ENCODE measurements around the gene NT5E. TPM values are rescaled to one million over a fixed set of nuclear protein-coding genes. Genes with fewer than 3 reads are reported as not detected.

Gene NT5E
- total RNA-seq, 1 donor from 2014 or later: 4.3 TPM

- no peaks in the 10 kb centered on the region for H3K36me3 ChIP-seq
- no peak for DNase-seq
- intact Hi-C loops (cut with micrococcal nuclease): no loop called here
- TF ChIP-seq CTCF (IDR thresholded peaks at IDR 0.05; ENCODE audit: borderline replicate concordance): no peak
- peaks cover 27% of the 10 kb centered on the region for H3K4me1 ChIP-seq
- H3K9me3 ChIP-seq (replicated peaks): no peaks in the 10 kb centered on the region
- no peak overlapping the region for H3K4me3 ChIP-seq
- H3K27ac ChIP-seq (replicated peaks): no peak overlapping the region
- H3K27me3 ChIP-seq (ENCODE audit: low read depth): peaks cover 75% of the 10 kb centered on the region
These were observed 3.6 kb downstream of the NT5E start for GRCh38 chr6:85453490-85453889.

GRCh38 chr6:85455471-85456026 is 5.7 kb downstream of the NT5E start:
- Histone ChIP-seq H3K27me3 (ENCODE audit: low read depth) (peaks cover 54% of the 10 kb centered on the region), H3K4me1 (peaks cover 28% of the 10 kb centered on the region)
- intact Hi-C loops (cut with micrococcal nuclease): no loop called here

GRCh38 chr6:85456782-85457181 is 6.9 kb downstream of the NT5E start:
- Histone ChIP-seq H3K9me3 (replicated peaks) (no peaks in the 10 kb centered on the region), H3K27me3 (ENCODE audit: low read depth) (peaks cover 42% of the 10 kb centered on the region), H3K4me3 (no peak overlapping the region), H3K4me1 (peaks cover 37% of the 10 kb centered on the region), H3K27ac (replicated peaks) (no peak overlapping the region), H3K36me3 (no peaks in the 10 kb centered on the region)
- TF ChIP-seq CTCF (IDR thresholded peaks at IDR 0.05; ENCODE audit: borderline replicate concordance): no peak
- intact Hi-C loops (cut with micrococcal nuclease): no loop called here
- DNase-seq: no peak

More at GRCh38 chr6:85455471-85456026, 5.7 kb downstream of the NT5E start:
- DNase-seq: no peak
- Histone ChIP-seq H3K9me3 (replicated peaks) (no peaks in the 10 kb centered on the region), H3K4me3 (no peak overlapping the region), H3K27ac (replicated peaks) (no peak overlapping the region), H3K36me3 (no peaks in the 10 kb centered on the region)
- no peak for TF ChIP-seq CTCF (IDR thresholded peaks at IDR 0.05; ENCODE audit: borderline replicate concordance)

GRCh38 chr6:85458184-85458583 is 8.3 kb downstream of the NT5E start:
- Histone ChIP-seq H3K4me3 (no peak overlapping the region), H3K4me1 (peaks cover 42% of the 10 kb centered on the region), H3K36me3 (no peaks in the 10 kb centered on the region), H3K27ac (replicated peaks) (peak overlapping the region; percentile 67), H3K27me3 (ENCODE audit: low read depth) (peaks cover 28% of the 10 kb centered on the region), H3K9me3 (replicated peaks) (no peaks in the 10 kb centered on the region)
- intact Hi-C loops (cut with micrococcal nuclease): no loop called here
- DNase-seq: no peak
- TF ChIP-seq CTCF (IDR thresholded peaks at IDR 0.05; ENCODE audit: borderline replicate concordance): no peak

GRCh38 chr6:85458782-85459181 is 8.9 kb downstream of the NT5E start:
- peaks cover 42% of the 10 kb centered on the region for H3K4me1 ChIP-seq
- intact Hi-C loops (cut with micrococcal nuclease): no loop called here

More at GRCh38 chr6:85458782-85459181, 8.9 kb downstream of the NT5E start:
- Histone ChIP-seq H3K27ac (replicated peaks) (peak overlapping the region; percentile 67), H3K9me3 (replicated peaks) (no peaks in the 10 kb centered on the region), H3K36me3 (no peaks in the 10 kb centered on the region), H3K4me3 (no peak overlapping the region), H3K27me3 (ENCODE audit: low read depth) (peaks cover 25% of the 10 kb centered on the region)
- DNase-seq: no peak
- no peak for TF ChIP-seq CTCF (IDR thresholded peaks at IDR 0.05; ENCODE audit: borderline replicate concordance)
